ENCODE measurements around the gene PRRC1. TPM values are rescaled to one million over a fixed set of nuclear protein-coding genes. Genes with fewer than 3 reads are reported as not detected.

PRRC1 gene
- total RNA-seq, 1 experiment from 2014 or later: 109 TPM

DNA sequence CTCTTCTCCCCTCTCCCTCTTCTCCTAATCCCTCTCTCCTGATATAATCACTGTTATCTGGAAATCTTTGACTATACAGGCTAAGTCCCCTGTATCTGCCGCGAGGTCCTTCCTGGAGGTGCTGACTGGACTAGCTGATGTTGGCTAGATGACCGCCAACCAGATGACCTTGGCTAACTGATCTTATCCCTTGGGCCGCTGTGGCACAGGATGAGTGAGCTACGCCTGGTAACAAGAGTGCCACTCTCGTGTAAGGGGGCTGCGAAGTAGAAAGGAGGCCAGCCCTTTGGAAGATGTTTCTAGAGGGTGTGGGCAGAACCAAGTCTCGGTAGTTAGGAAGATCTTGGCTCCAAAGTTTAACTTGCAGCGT, 345 bp upstream of the PRRC1 start:
- H3K27me3 Mint-ChIP-seq (ENCODE audit: insufficient read depth, unreplicated experiment): peaks cover 3% of the 10 kb centered on the region
- intact Hi-C loops (cut with micrococcal nuclease): no loop called here
- peaks cover 24% of the 10 kb centered on the region for H3K9me3 Mint-ChIP-seq (ENCODE audit: unreplicated experiment)
- DNase-seq (ENCODE audit: unreplicated experiment): no peak
- H3K4me1 Mint-ChIP-seq (ENCODE audit: insufficient read depth, unreplicated experiment): peaks cover 22% of the 10 kb centered on the region
- H3K4me3 Mint-ChIP-seq (ENCODE audit: unreplicated experiment): peak overlapping the region; percentile 77
- no TSS peak for BruUV-seq (replicated peaks)
- peaks cover 7% of the 10 kb centered on the region for H3K36me3 Mint-ChIP-seq (ENCODE audit: insufficient read depth, unreplicated experiment)
- TF ChIP-seq CTCF (IDR thresholded peaks at IDR 0.05; ENCODE audit: unreplicated experiment): no peak
- CTCF ChIA-PET: interaction anchor here (0.6 kb wide), 1 partner anchor 23 kb away, joined by 3 read pairs; no protein-coding TSS in a partner anchor
- POLR2A ChIA-PET: interaction anchor here (0.6 to 2.5 kb wide), 6 partner anchors 9 to 589 kb away, joined by 3 to 16 read pairs (median 4); no protein-coding TSS in a partner anchor
- peak overlapping the region; percentile 59 for H3K27ac Mint-ChIP-seq (ENCODE audit: low read depth, unreplicated experiment)

- TF ChIP-seq CTCF (IDR thresholded peaks at IDR 0.05; ENCODE audit: unreplicated experiment): no peak
- Mint-ChIP-seq H3K27me3 (ENCODE audit: insufficient read depth, unreplicated experiment) (no peaks in the 10 kb centered on the region), H3K4me1 (ENCODE audit: insufficient read depth, unreplicated experiment) (peaks cover 22% of the 10 kb centered on the region), H3K4me3 (ENCODE audit: unreplicated experiment) (peak overlapping the region; percentile 77), H3K9me3 (ENCODE audit: unreplicated experiment) (peaks cover 24% of the 10 kb centered on the region), H3K27ac (ENCODE audit: low read depth, unreplicated experiment) (peak overlapping the region; percentile 59), H3K36me3 (ENCODE audit: insufficient read depth, unreplicated experiment) (peaks cover 19% of the 10 kb centered on the region)
- POLR2A ChIA-PET: interaction anchor here (0.6 to 2.5 kb wide), 12 partner anchors 9 to 1666 kb away, joined by 3 to 16 read pairs (median 4); no protein-coding TSS in a partner anchor
- no peak for DNase-seq (ENCODE audit: unreplicated experiment)
- BruUV-seq (replicated peaks): no TSS peak
- intact Hi-C loops (cut with micrococcal nuclease): no loop called here
- CTCF ChIA-PET: no interaction called here
Observed at GRCh38 chr5:127518319-127518621, 830 bp downstream of the PRRC1 start.

DNA sequence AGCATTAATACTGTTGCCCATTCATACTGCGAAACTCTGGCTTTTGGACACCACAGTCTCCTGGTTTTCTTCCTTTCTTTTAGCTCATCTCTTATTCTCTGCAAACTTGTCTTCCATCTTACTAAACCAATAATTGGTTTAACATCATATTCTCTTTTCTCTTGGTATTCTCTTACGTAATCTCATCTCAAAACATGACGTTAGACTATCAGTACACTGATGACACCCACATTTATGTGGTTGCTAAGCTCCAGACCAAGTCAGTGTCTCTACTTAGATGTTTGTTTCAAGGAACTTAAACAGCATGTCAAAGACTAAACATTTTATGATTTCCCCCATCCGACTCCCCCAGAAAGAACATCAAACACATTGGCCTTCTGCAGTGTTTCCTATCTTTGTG, 2.1 kb downstream of the PRRC1 start:
- Mint-ChIP-seq H3K4me1 (ENCODE audit: insufficient read depth, unreplicated experiment) (peaks cover 22% of the 10 kb centered on the region), H3K36me3 (ENCODE audit: insufficient read depth, unreplicated experiment) (peaks cover 31% of the 10 kb centered on the region), H3K27me3 (ENCODE audit: insufficient read depth, unreplicated experiment) (no peaks in the 10 kb centered on the region), H3K27ac (ENCODE audit: low read depth, unreplicated experiment) (peak overlapping the region; percentile 1), H3K4me3 (ENCODE audit: unreplicated experiment) (peak overlapping the region; percentile 77), H3K9me3 (ENCODE audit: unreplicated experiment) (peaks cover 24% of the 10 kb centered on the region)
- TF ChIP-seq CTCF (IDR thresholded peaks at IDR 0.05; ENCODE audit: unreplicated experiment): no peak
- no TSS peak for BruUV-seq (replicated peaks)
- ChIA-PET CTCF (interaction anchor here (0.5 to 1.0 kb wide), 3 partner anchors 9 to 716 kb away, joined by 3 read pairs; no protein-coding TSS in a partner anchor), POLR2A (interaction anchor here (0.6 to 1.0 kb wide), 3 partner anchors 11 to 742 kb away, joined by 3 to 4 read pairs (median 3); no protein-coding TSS in a partner anchor)
- DNase-seq (ENCODE audit: unreplicated experiment): no peak
- intact Hi-C loops (cut with micrococcal nuclease): no loop called here

- no peak for TF ChIP-seq CTCF (IDR thresholded peaks at IDR 0.05; ENCODE audit: unreplicated experiment)
- Mint-ChIP-seq H3K4me3 (ENCODE audit: unreplicated experiment) (no peak overlapping the region), H3K9me3 (ENCODE audit: unreplicated experiment) (peaks cover 24% of the 10 kb centered on the region), H3K27ac (ENCODE audit: low read depth, unreplicated experiment) (no peak overlapping the region), H3K4me1 (ENCODE audit: insufficient read depth, unreplicated experiment) (peaks cover 22% of the 10 kb centered on the region), H3K36me3 (ENCODE audit: insufficient read depth, unreplicated experiment) (peaks cover 49% of the 10 kb centered on the region), H3K27me3 (ENCODE audit: insufficient read depth, unreplicated experiment) (no peaks in the 10 kb centered on the region)
- POLR2A ChIA-PET: no interaction called here
- CTCF ChIA-PET: interaction anchor here (0.9 kb wide), 3 partner anchors 10 to 740 kb away, joined by 3 to 8 read pairs (median 6); no protein-coding TSS in a partner anchor
- no peak for DNase-seq (ENCODE audit: unreplicated experiment)
- intact Hi-C loops (cut with micrococcal nuclease): no loop called here
- BruUV-seq (replicated peaks): no TSS peak
Observed at GRCh38 chr5:127521138-127521770, 3.8 kb downstream of the PRRC1 start.
